NCI-H1694 (cell line): ENCODE data around the gene RHBDL3.

ENCODE experiments used
- DNase-seq: peaks from one replicate; lab custom pipeline; 2025; lab: John Stamatoyannopoulos, UW

The RHBDL3 gene

GRCh38 chr17:32357615-32358014 lies 92.0 kb downstream of the RHBDL3 start:
- DNase-seq, result no peak

GRCh38 chr17:32361270-32361669 lies 95.6 kb downstream of the RHBDL3 start:
- DNase-seq, result no peak

GRCh38 chr17:32370426-32370825 lies 104.8 kb downstream of the RHBDL3 start:
- DNase-seq, result no peak
